HepG2 (cell line): Measurements from ENCODE around the gene SEMA3B. TPM values are rescaled to one million over a fixed set of nuclear protein-coding genes. Genes with fewer than 3 reads are reported as not detected.

ENCODE experiments used
- ETV5 ChIP-seq: IDR thresholded peaks from 2 replicates; pipeline ENCODE4 v1.6.1; 2018; ENCODE audit warnings: missing biosample characterization, missing genetic modification reagents, inconsistent platforms, borderline replicate concordance
- MED1 ChIP-seq: sonication (generic); formaldehyde crosslinking; IDR thresholded peaks from 2 replicates; pipeline ENCODE4 v1.4.0; 2020; ENCODE audit warnings: missing genetic modification reagents
- PLSCR1 ChIP-seq: sonication (generic); formaldehyde crosslinking; IDR thresholded peaks from 2 replicates; pipeline ENCODE4 v1.5.0; 2020; ENCODE audit warnings: missing genetic modification reagents, mild to moderate bottlenecking, borderline replicate concordance
- SNAPC4 ChIP-seq: sonication (generic); formaldehyde crosslinking; IDR thresholded peaks from 2 replicates; pipeline ENCODE4 v1.4.0; 2020; ENCODE audit warnings: mild to moderate bottlenecking, missing genetic modification reagents
- ZNF891 ChIP-seq: sonication (generic); formaldehyde crosslinking; IDR thresholded peaks from 2 replicates; pipeline ENCODE4 v1.5.0; 2020; ENCODE audit warnings: mild to moderate bottlenecking, missing genetic modification reagents
- ZSCAN25 ChIP-seq: sonication (generic); formaldehyde crosslinking; IDR thresholded peaks from 2 replicates; pipeline ENCODE4 v1.8.0; 2022; ENCODE audit warnings: mild to moderate bottlenecking, missing genetic modification reagents
- polyA plus RNA-seq, 8 experiments: library from polyadenylated mRNA; depleted of rRNA in 3 of 8; stranded (reverse) in 7 of 8; unstranded in 1 of 8; fragments of >200 nt; fragmentation: Illumina TruSeq in 4 of 8; extraction: Trizol in 4 of 8; gene quantifications; 2 replicates each; pipeline versions ENCODE4 v1.2.1 to v1.2.3, GENCODE V29; 2011 to 2016; ENCODE audit warnings: low read depth in 4 of 8, missing spikeins in 1 of 8, mixed read lengths in 1 of 8; ENCODE audit not compliant: insufficient read depth in 1 of 8
- total RNA-seq, 5 experiments: library from RNA; depleted of rRNA; stranded (reverse); fragments of >200 nt; fragmentation: Illumina TruSeq; extraction: Trizol; gene quantifications; 2 replicates each; pipeline ENCODE4 v1.2.3, GENCODE V29; 2016; ENCODE audit warnings: low read depth in 1 of 5

The SEMA3B gene
- total and polyA plus RNA-seq, 2 of the 13 experiments (the other 11 are each of a cell fraction or from before 2014, with no cell fraction given), result 93.2 to 158 TPM

GRCh38 chr3:50263478-50264382, 5.2 kb upstream of the SEMA3B start (continued):
- TF ChIP-seq MED1 (peak; percentile 41; the same call in 1 of the 2 replicates), ETV5 (peak; percentile 15; the same call in 1 of the 2 replicates), ZNF891 (no peak), PLSCR1 (CRISPR knock-in tag) (no peak), ZSCAN25 (CRISPR knock-in tag) (peak; percentile 43; the same call in 1 of the 2 replicates), SNAPC4 (CRISPR knock-in tag) (no peak)
